ENCODE measurements around the gene ALKBH7. TPM values are rescaled to one million over a fixed set of nuclear protein-coding genes. Genes with fewer than 3 reads are reported as not detected.

ALKBH7 gene
- total and polyA plus RNA-seq, 7 experiments from 2014 or later, result 33.6 to 142 (median 73.4) TPM

GRCh38 chr19:6378486-6378885 is 5.9 kb downstream of the ALKBH7 start:
- peaks cover 0 to 7% (median 0%) of the 10 kb centered on the region in 3 experiments for H3K9me3 ChIP-seq (ENCODE audit: control insufficient read depth in 2 of 3, low read length in 3 of 3)
- Mint-ChIP-seq H3K4me3 (no peak overlapping the region), H3K4me1 (peaks cover 0 to 5% (median 4%) of the 10 kb centered on the region in 7 donors), H3K9me3 (peaks cover 0 to 6% (median 0%) of the 10 kb centered on the region in 11 donors), H3K27me3 (no peaks in the 10 kb centered on the region), H3K27ac (no peak overlapping the region), H3K36me3 (peaks cover 5 to 28% (median 14%) of the 10 kb centered on the region in 5 donors)
- POLR2A ChIA-PET, result no interaction called here
- CTCF ChIA-PET, result no interaction called here
- DNase-seq (no peak), ATAC-seq (no peak)
- no peak overlapping the region for H3K4me3 ChIP-seq (ENCODE audit: low read length)
- H3K27ac ChIP-seq (ENCODE audit: low read depth, low read length), result no peak overlapping the region
- H3K4me1 ChIP-seq (ENCODE audit: control insufficient read depth in 2 of 2, insufficient read depth in 2 of 2, low read length in 2 of 2), result peaks cover 0 to 5% of the 10 kb centered on the region in 2 donors
- H3K36me3 ChIP-seq (ENCODE audit: control insufficient read depth in 2 of 3, insufficient read depth in 3 of 3, low read length in 3 of 3), result peaks cover 0 to 47% (median 16%) of the 10 kb centered on the region in 3 experiments
- no peaks in the 10 kb centered on the region for H3K27me3 ChIP-seq (ENCODE audit: control insufficient read depth in 2 of 2, insufficient read depth in 2 of 2, low read length in 2 of 2)
- intact Hi-C loops (cut with micrococcal nuclease), result no loop called here

GRCh38 chr19:6379744-6380143 is 7.2 kb downstream of the ALKBH7 start:
- intact Hi-C loops (cut with micrococcal nuclease), result no loop called here
- H3K4me1 ChIP-seq (ENCODE audit: control insufficient read depth in 2 of 2, insufficient read depth in 2 of 2, low read length in 2 of 2), result no peaks in the 10 kb centered on the region
- peaks cover 5 to 28% (median 14%) of the 10 kb centered on the region in 5 donors for H3K36me3 Mint-ChIP-seq
- POLR2A ChIA-PET, result interaction anchor here (0.6 kb wide), 1 partner anchor 198 kb away, joined by 9 read pairs; no protein-coding TSS in a partner anchor
- ATAC-seq (no peak), DNase-seq (no peak)
- no peak overlapping the region for H3K4me3 ChIP-seq (ENCODE audit: low read length)
- H3K9me3 ChIP-seq (ENCODE audit: control insufficient read depth in 2 of 3, low read length in 3 of 3), result peaks cover 0 to 7% (median 0%) of the 10 kb centered on the region in 3 experiments
- H3K4me3 Mint-ChIP-seq, result no peak overlapping the region
- peaks cover 0 to 6% (median 0%) of the 10 kb centered on the region in 11 donors for H3K9me3 Mint-ChIP-seq
- CTCF ChIA-PET, result no interaction called here
- H3K27ac Mint-ChIP-seq, result peak overlapping the region in 1 of 9 donors; percentile 62
- H3K36me3 ChIP-seq (ENCODE audit: control insufficient read depth in 2 of 3, insufficient read depth in 3 of 3, low read length in 3 of 3), result peaks cover 0 to 57% (median 16%) of the 10 kb centered on the region in 3 experiments
- H3K4me1 Mint-ChIP-seq, result no peaks in the 10 kb centered on the region
- no peaks in the 10 kb centered on the region for H3K27me3 Mint-ChIP-seq
- no peaks in the 10 kb centered on the region for H3K27me3 ChIP-seq (ENCODE audit: control insufficient read depth in 2 of 2, insufficient read depth in 2 of 2, low read length in 2 of 2)
- H3K27ac ChIP-seq (ENCODE audit: low read depth, low read length), result no peak overlapping the region

GRCh38 chr19:6381030-6381750 is 8.6 kb downstream of the ALKBH7 start:
- H3K27ac Mint-ChIP-seq, result peak overlapping the region in 1 of 9 donors; percentile 56
- Histone ChIP-seq H3K4me1 (ENCODE audit: control insufficient read depth in 2 of 2, insufficient read depth in 2 of 2, low read length in 2 of 2) (no peaks in the 10 kb centered on the region), H3K36me3 (ENCODE audit: control insufficient read depth in 2 of 3, insufficient read depth in 3 of 3, low read length in 3 of 3) (peaks cover 0 to 70% (median 16%) of the 10 kb centered on the region in 3 experiments), H3K9me3 (ENCODE audit: control insufficient read depth in 2 of 3, low read length in 3 of 3) (peaks cover 0 to 7% (median 0%) of the 10 kb centered on the region in 3 experiments), H3K4me3 (ENCODE audit: low read length) (no peak overlapping the region), H3K27me3 (ENCODE audit: control insufficient read depth in 2 of 2, insufficient read depth in 2 of 2, low read length in 2 of 2) (no peaks in the 10 kb centered on the region), H3K27ac (ENCODE audit: low read depth, low read length) (no peak overlapping the region)
- H3K4me3 Mint-ChIP-seq, result no peak overlapping the region
- CTCF ChIA-PET, result no interaction called here
- no peaks in the 10 kb centered on the region for H3K27me3 Mint-ChIP-seq
- DNase-seq (no peak), ATAC-seq (no peak)
- H3K9me3 Mint-ChIP-seq, result peaks cover 0 to 6% (median 0%) of the 10 kb centered on the region in 11 donors
- H3K4me1 Mint-ChIP-seq, result no peaks in the 10 kb centered on the region
- intact Hi-C loops (cut with micrococcal nuclease), result no loop called here
- H3K36me3 Mint-ChIP-seq, result peaks cover 5 to 28% (median 22%) of the 10 kb centered on the region in 5 donors
- POLR2A ChIA-PET, result no interaction called here

GRCh38 chr19:6383188-6383587 is 10.6 kb downstream of the ALKBH7 start:
- H3K4me3 Mint-ChIP-seq, result no peak overlapping the region
- H3K36me3 Mint-ChIP-seq, result peaks cover 5 to 37% (median 23%) of the 10 kb centered on the region in 5 donors
- ATAC-seq (no peak), DNase-seq (no peak)
- Histone ChIP-seq H3K9me3 (ENCODE audit: control insufficient read depth in 2 of 3, low read length in 3 of 3) (peaks cover 0 to 7% (median 0%) of the 10 kb centered on the region in 3 experiments), H3K36me3 (ENCODE audit: control insufficient read depth in 2 of 3, insufficient read depth in 3 of 3, low read length in 3 of 3) (peaks cover 0 to 89% (median 18%) of the 10 kb centered on the region in 3 experiments), H3K4me3 (ENCODE audit: low read length) (no peak overlapping the region), H3K4me1 (ENCODE audit: control insufficient read depth in 2 of 2, insufficient read depth in 2 of 2, low read length in 2 of 2) (no peaks in the 10 kb centered on the region), H3K27me3 (ENCODE audit: control insufficient read depth in 2 of 2, insufficient read depth in 2 of 2, low read length in 2 of 2) (no peaks in the 10 kb centered on the region), H3K27ac (ENCODE audit: low read depth, low read length) (no peak overlapping the region)
- ChIA-PET CTCF (no interaction called here), POLR2A (interaction anchor here (0.7 kb wide), 1 partner anchor 634 kb away, joined by 4 read pairs; no protein-coding TSS in a partner anchor)
- peaks cover 0 to 6% (median 0%) of the 10 kb centered on the region in 11 donors for H3K9me3 Mint-ChIP-seq
- H3K27ac Mint-ChIP-seq, result peak overlapping the region in 1 of 9 donors; percentile 70
- H3K4me1 Mint-ChIP-seq, result peaks cover 0 to under 1% (median 0%) of the 10 kb centered on the region in 7 donors
- H3K27me3 Mint-ChIP-seq, result no peaks in the 10 kb centered on the region
- intact Hi-C loops (cut with micrococcal nuclease), result no loop called here

- no peak overlapping the region for H3K27ac ChIP-seq (ENCODE audit: low read depth, low read length)
- Mint-ChIP-seq H3K4me3 (no peak overlapping the region), H3K4me1 (peaks cover 0 to 4% (median 0%) of the 10 kb centered on the region in 7 donors), H3K27ac (no peak overlapping the region), H3K9me3 (peaks cover 0 to 6% (median 0%) of the 10 kb centered on the region in 11 donors), H3K36me3 (peaks cover 5 to 42% (median 26%) of the 10 kb centered on the region in 5 donors), H3K27me3 (no peaks in the 10 kb centered on the region)
- intact Hi-C loops (cut with micrococcal nuclease), result no loop called here
- peaks cover 0 to 92% (median 21%) of the 10 kb centered on the region in 3 experiments for H3K36me3 ChIP-seq (ENCODE audit: control insufficient read depth in 2 of 3, insufficient read depth in 3 of 3, low read length in 3 of 3)
- no peaks in the 10 kb centered on the region for H3K27me3 ChIP-seq (ENCODE audit: control insufficient read depth in 2 of 2, insufficient read depth in 2 of 2, low read length in 2 of 2)
- no peaks in the 10 kb centered on the region for H3K4me1 ChIP-seq (ENCODE audit: control insufficient read depth in 2 of 2, insufficient read depth in 2 of 2, low read length in 2 of 2)
- ATAC-seq (no peak), DNase-seq (no peak)
- H3K9me3 ChIP-seq (ENCODE audit: control insufficient read depth in 2 of 3, low read length in 3 of 3), result peaks cover 0 to 7% (median 0%) of the 10 kb centered on the region in 3 experiments
- H3K4me3 ChIP-seq (ENCODE audit: low read length), result no peak overlapping the region
- CTCF ChIA-PET, result no interaction called here
- POLR2A ChIA-PET, result no interaction called here
Measured at GRCh38 chr19:6384381-6384780, 11.8 kb downstream of the ALKBH7 start.

- Mint-ChIP-seq H3K9me3 (no peaks in the 10 kb centered on the region), H3K27me3 (no peaks in the 10 kb centered on the region), H3K36me3 (peaks cover 0 to 27% (median 19%) of the 10 kb centered on the region in 5 donors), H3K4me3 (no peak overlapping the region), H3K4me1 (peaks cover 13 to 14% (median 13%) of the 10 kb centered on the region in 7 donors), H3K27ac (no peak overlapping the region)
- DNase-seq (no peak), ATAC-seq (no peak)
- Histone ChIP-seq H3K27me3 (ENCODE audit: control insufficient read depth in 2 of 2, insufficient read depth in 2 of 2, low read length in 2 of 2) (no peaks in the 10 kb centered on the region), H3K27ac (ENCODE audit: low read depth, low read length) (no peak overlapping the region), H3K36me3 (ENCODE audit: control insufficient read depth in 2 of 3, insufficient read depth in 3 of 3, low read length in 3 of 3) (peaks cover 0 to 77% (median 5%) of the 10 kb centered on the region in 3 experiments), H3K4me1 (ENCODE audit: control insufficient read depth in 2 of 2, insufficient read depth in 2 of 2, low read length in 2 of 2) (peaks cover 5 to 6% of the 10 kb centered on the region in 2 donors), H3K4me3 (ENCODE audit: low read length) (no peak overlapping the region), H3K9me3 (ENCODE audit: control insufficient read depth in 2 of 3, low read length in 3 of 3) (no peaks in the 10 kb centered on the region)
- ChIA-PET POLR2A (interaction anchor here (0.6 kb wide), 1 partner anchor 117 kb away, joined by 3 read pairs; no protein-coding TSS in a partner anchor), CTCF (interaction anchor here (0.6 kb wide), 1 partner anchor 16 kb away, joined by 3 read pairs; no protein-coding TSS in a partner anchor)
- intact Hi-C loops (cut with micrococcal nuclease), result no loop called here
Measured at GRCh38 chr19:6387372-6387771, 14.8 kb downstream of the ALKBH7 start.
